ENCODE measurements around the gene HOMER2.

DNA sequence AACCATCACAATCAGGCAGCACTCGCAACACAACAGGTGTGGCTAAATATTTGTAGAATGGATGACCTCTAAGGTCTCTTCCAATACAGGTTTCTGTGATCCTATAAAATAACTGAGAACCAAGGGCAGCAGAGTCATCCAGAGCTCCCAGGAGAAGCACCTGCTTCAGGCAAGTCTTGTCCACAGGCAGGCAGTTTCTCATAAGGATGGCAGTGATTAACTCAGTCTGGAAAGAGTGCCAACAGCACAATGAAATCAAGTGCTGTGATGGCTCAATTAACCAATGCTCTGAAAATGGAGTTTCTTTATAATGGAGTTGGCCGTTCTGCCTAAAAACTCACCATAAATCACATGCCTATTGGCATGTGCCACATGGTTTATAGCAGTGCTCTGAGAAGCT, 70.8 kb downstream of the HOMER2 start:
- TF ChIP-seq CTCF (IDR thresholded peaks at IDR 0.05) (no peak), POLR2A (IDR thresholded peaks at IDR 0.05) (no peak)

Data from esophagus squamous epithelium (tissue), 4 donors.